Kidney epithelial cell (primary cell): ENCODE measurements around the gene CATSPERE. TPM values are rescaled to one million over a fixed set of nuclear protein-coding genes. Genes with fewer than 3 reads are reported as not detected.

Experiments used
- DNase-seq: peaks from one replicate; pipeline ENCODE4 v3.0.0-alpha.2; 2010; ENCODE audit warnings: low read depth
- H3K27me3 ChIP-seq: 2 replicates; pipeline ENCODE4 v1.6.0; 2011; ENCODE audit warnings: low read length; ENCODE audit not compliant: control insufficient read depth, insufficient read depth
- H3K36me3 ChIP-seq: 2 replicates; pipeline ENCODE4 v1.5.1; 2011; ENCODE audit warnings: low read length; ENCODE audit not compliant: control insufficient read depth, insufficient read depth
- H3K4me3 ChIP-seq: 2 replicates; pipeline ENCODE4 v1.5.1; 2011; ENCODE audit warnings: low read depth, mild to moderate bottlenecking, control low read depth, low read length
- total RNA-seq: library from RNA; depleted of rRNA; stranded (reverse); fragments of >200 nt; gene quantifications from 2 replicates; pipeline ENCODE4 v1.2.3, GENCODE V29; 2015
- TF ChIP-seq, protein P1 (sequence below): IDR thresholded peaks from 2 replicates; pipeline ENCODE4 v1.5.1; 2011; ENCODE audit warnings: mild to moderate bottlenecking, moderate library complexity, low read length, control low read depth, inconsistent platforms; ENCODE audit not compliant: insufficient read depth, poor library complexity, severe bottlenecking

Gene CATSPERE
- total RNA-seq, 1 donor from 2014 or later, result 0.13 TPM

DNA sequence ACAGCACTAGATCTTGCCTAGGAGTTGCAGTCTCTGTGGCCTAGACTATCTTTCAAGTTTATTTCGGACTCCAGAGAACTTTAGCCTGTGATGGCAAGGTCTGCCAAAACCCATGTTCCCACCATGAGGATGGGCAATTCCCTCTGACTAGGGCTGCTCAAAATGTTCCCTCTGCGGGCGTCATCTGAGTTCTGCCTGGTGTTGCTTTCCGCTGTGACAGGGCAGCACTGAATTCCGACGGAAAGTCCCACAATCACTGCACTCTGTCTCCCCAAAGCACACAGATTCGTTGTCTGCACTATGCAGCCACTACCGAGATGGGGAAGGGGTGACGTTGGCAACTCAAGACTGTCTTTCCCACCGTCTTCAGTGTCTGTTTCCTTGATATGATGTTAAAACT is 75.2 kb downstream of the CATSPERE start:
- DNase-seq, result no peak
- H3K36me3 ChIP-seq, result no peaks in the 10 kb centered on the region
- no peak overlapping the region for H3K4me3 ChIP-seq
- no peaks in the 10 kb centered on the region for H3K27me3 ChIP-seq
- TF ChIP-seq, protein P1, sequence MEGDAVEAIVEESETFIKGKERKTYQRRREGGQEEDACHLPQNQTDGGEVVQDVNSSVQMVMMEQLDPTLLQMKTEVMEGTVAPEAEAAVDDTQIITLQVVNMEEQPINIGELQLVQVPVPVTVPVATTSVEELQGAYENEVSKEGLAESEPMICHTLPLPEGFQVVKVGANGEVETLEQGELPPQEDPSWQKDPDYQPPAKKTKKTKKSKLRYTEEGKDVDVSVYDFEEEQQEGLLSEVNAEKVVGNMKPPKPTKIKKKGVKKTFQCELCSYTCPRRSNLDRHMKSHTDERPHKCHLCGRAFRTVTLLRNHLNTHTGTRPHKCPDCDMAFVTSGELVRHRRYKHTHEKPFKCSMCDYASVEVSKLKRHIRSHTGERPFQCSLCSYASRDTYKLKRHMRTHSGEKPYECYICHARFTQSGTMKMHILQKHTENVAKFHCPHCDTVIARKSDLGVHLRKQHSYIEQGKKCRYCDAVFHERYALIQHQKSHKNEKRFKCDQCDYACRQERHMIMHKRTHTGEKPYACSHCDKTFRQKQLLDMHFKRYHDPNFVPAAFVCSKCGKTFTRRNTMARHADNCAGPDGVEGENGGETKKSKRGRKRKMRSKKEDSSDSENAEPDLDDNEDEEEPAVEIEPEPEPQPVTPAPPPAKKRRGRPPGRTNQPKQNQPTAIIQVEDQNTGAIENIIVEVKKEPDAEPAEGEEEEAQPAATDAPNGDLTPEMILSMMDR, result no peak

DNA sequence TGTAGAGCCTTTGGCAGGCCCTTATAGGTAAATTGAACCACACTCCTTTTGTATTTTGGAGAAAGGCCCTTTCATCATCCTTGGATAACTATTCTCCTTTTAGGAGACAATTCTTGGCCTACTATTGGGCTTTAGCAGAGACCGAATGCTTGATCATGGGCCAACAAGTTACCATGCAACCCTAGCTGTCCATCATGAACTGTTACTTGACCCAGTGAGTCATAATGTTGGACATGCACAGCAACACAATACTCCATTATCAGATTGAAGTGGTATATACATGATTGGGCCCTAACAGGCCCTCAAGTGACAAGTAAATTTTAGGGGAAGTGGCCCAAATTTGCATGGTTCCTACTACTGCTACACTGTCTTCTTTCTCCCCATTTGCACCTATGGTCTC is 84.4 kb downstream of the CATSPERE start:
- DNase-seq, result no peak
- TF ChIP-seq, protein P1, result no peak
- H3K4me3 ChIP-seq, result no peak overlapping the region
- H3K36me3 ChIP-seq, result no peaks in the 10 kb centered on the region
- H3K27me3 ChIP-seq, result no peaks in the 10 kb centered on the region

DNA sequence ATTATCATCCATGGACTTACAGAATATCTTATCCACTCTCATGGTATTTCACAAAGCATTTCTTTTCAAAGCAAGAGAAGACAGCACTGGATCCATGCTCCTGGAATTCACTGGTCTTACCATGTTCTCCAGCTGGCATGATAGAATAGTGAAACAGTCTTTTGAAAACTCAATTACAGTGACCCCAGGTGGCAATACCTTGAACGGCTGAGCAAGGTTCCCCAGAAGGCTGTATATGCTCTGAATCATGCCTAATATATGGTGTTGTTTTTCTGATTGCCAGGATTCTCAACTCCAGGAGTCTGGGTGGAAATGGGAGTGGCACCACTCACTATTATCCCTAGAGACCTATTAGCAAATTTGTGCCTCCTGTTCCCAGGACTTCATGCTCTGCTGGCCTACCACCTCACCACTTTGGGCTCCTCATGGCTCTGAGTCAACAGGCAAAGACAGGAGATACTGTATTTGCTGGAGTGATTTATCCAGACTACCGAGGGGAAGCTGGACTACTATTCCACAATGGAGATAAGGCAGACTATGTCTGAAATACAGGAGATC is 87.6 kb downstream of the CATSPERE start:
- no peak overlapping the region for H3K4me3 ChIP-seq
- no peak for DNase-seq
- H3K36me3 ChIP-seq, result no peaks in the 10 kb centered on the region
- no peaks in the 10 kb centered on the region for H3K27me3 ChIP-seq
- TF ChIP-seq, protein P1, result no peak

DNA sequence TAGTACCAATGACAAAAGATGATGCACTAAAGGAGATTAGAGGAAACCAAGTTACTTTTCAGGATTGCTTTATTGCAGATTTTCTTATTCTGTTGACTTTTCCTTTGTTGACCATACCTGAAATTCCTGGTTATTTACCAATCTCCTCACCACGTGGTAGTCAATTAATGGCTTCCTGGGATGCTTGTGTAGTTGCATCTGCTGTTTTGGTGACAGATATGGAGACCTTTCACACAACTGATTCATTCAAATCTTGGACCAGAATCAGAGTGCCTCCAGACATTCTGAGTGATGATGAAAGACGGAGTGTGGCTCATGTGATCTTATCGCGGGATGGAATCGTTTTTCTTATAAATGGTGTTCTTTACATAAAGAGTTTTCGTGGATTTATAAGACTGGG is 91.3 kb downstream of the CATSPERE start:
- H3K27me3 ChIP-seq, result no peaks in the 10 kb centered on the region
- DNase-seq, result no peak
- no peaks in the 10 kb centered on the region for H3K36me3 ChIP-seq
- H3K4me3 ChIP-seq, result no peak overlapping the region
- TF ChIP-seq, protein P1, result no peak

DNA sequence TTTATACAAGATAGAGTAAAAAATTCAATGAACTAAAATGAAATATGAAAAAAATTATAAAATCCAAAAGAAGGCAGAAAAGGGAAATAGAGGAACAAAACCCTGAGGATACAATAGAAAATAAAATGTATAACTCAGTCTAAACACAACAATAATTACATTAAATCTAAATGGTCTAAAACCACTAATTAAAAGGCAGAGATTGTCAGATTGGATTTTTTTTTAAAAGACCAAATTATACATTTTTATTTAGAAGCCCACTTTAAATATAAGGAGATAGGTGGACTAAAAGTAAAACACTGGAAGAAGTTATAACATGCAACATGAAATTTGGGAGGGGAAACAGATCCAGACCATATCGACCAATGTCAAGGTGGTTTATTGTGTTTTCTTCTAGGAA is 95.2 kb downstream of the CATSPERE start:
- H3K36me3 ChIP-seq, result no peaks in the 10 kb centered on the region
- TF ChIP-seq, protein P1, result no peak
- DNase-seq, result no peak
- no peak overlapping the region for H3K4me3 ChIP-seq
- H3K27me3 ChIP-seq, result no peaks in the 10 kb centered on the region

DNA sequence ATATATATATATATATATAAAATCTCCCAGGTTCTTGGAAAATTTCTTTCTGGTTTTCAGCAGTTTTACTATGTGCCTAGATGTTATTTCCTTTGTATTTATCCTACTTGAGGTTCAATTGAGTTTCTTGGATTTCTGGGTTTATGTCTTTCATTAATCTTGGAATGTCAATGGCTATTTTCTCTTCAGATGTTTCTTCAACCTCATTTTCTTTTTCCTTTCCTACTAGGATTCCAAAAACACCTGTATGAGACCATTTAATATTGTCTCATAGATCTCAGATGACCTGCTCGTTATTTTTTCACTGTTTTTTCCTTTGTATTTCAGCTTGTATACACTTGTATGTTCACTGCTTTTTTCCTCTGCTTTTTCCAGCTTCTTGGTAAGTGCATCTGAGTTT is 96.5 kb downstream of the CATSPERE start:
- H3K27me3 ChIP-seq, result no peaks in the 10 kb centered on the region
- DNase-seq, result no peak
- TF ChIP-seq, protein P1, result no peak
- H3K36me3 ChIP-seq, result no peaks in the 10 kb centered on the region
- H3K4me3 ChIP-seq, result no peak overlapping the region
